Measurements from ENCODE around the gene KCNE2. TPM values are rescaled to one million over a fixed set of nuclear protein-coding genes. Genes with fewer than 3 reads are reported as not detected.

Gene KCNE2
- total RNA-seq, 1 experiment from 2014 or later = 0.39 TPM

- TF ChIP-seq CTCF (conservative IDR thresholded peaks at IDR 0.05; ENCODE audit: low read depth, low read length) (no peak), EZH2 (IDR thresholded peaks at IDR 0.05; ENCODE audit: borderline replicate concordance, low read depth, low read length, poor library complexity, severe bottlenecking) (no peak)
- Histone ChIP-seq H3K4me3 (ENCODE audit: low read depth, low read length, poor library complexity, severe bottlenecking) (no peak overlapping the region), H3K27ac (ENCODE audit: low read depth, low read length, poor library complexity, severe bottlenecking) (no peak overlapping the region), H3K36me3 (ENCODE audit: insufficient read depth, low read length, poor library complexity, severe bottlenecking) (no peaks in the 10 kb centered on the region), H3K4me1 (ENCODE audit: insufficient read depth, low read length, poor library complexity, severe bottlenecking) (no peaks in the 10 kb centered on the region), H3K27me3 (replicated peaks; ENCODE audit: insufficient read depth, low read depth, low read length, poor library complexity) (no peaks in the 10 kb centered on the region), H3K9me3 (ENCODE audit: low read depth, low read length, poor library complexity, severe bottlenecking) (no peaks in the 10 kb centered on the region)
- no TSS peak for BruUV-seq (replicated peaks)
- ChIA-PET POLR2A (ENCODE audit: low non-redundant PET) (no interaction called here), CTCF (interaction anchor here (1.8 kb wide), 1 partner anchor 420 kb away, joined by 5 read pairs; no protein-coding TSS in a partner anchor)
- intact Hi-C loops (cut with micrococcal nuclease; ENCODE audit: unreplicated experiment) = no loop called here
- no peak for DNase-seq (ENCODE audit: low spot score)
Observed at GRCh38 chr21:34343838-34344381, 19.9 kb upstream of the KCNE2 start.

- DNase-seq (ENCODE audit: low spot score) = no peak
Observed at GRCh38 chr21:34344584-34344983, 19.2 kb upstream of the KCNE2 start.

GRCh38 chr21:34345091-34345871 lies 18.5 kb upstream of the KCNE2 start:
- no peak for DNase-seq (ENCODE audit: low spot score)
- H3K4me1 ChIP-seq (ENCODE audit: insufficient read depth, low read length, poor library complexity, severe bottlenecking) = no peaks in the 10 kb centered on the region

More at GRCh38 chr21:34344584-34344983, 19.2 kb upstream of the KCNE2 start:
- no TSS peak for BruUV-seq (replicated peaks)
- intact Hi-C loops (cut with micrococcal nuclease; ENCODE audit: unreplicated experiment) = no loop called here
- no peaks in the 10 kb centered on the region for H3K9me3 ChIP-seq (ENCODE audit: low read depth, low read length, poor library complexity, severe bottlenecking)
- H3K27me3 ChIP-seq (replicated peaks; ENCODE audit: insufficient read depth, low read depth, low read length, poor library complexity) = no peaks in the 10 kb centered on the region
- TF ChIP-seq EZH2 (IDR thresholded peaks at IDR 0.05; ENCODE audit: borderline replicate concordance, low read depth, low read length, poor library complexity, severe bottlenecking) = no peak
- TF ChIP-seq CTCF (conservative IDR thresholded peaks at IDR 0.05; ENCODE audit: low read depth, low read length) = no peak
- H3K4me1 ChIP-seq (ENCODE audit: insufficient read depth, low read length, poor library complexity, severe bottlenecking) = no peaks in the 10 kb centered on the region
- no peak overlapping the region for H3K4me3 ChIP-seq (ENCODE audit: low read depth, low read length, poor library complexity, severe bottlenecking)
- ChIA-PET CTCF (interaction anchor here (1.8 kb wide), 1 partner anchor 420 kb away, joined by 5 read pairs; no protein-coding TSS in a partner anchor), POLR2A (ENCODE audit: low non-redundant PET) (no interaction called here)
- H3K36me3 ChIP-seq (ENCODE audit: insufficient read depth, low read length, poor library complexity, severe bottlenecking) = no peaks in the 10 kb centered on the region
- H3K27ac ChIP-seq (ENCODE audit: low read depth, low read length, poor library complexity, severe bottlenecking) = no peak overlapping the region

More at GRCh38 chr21:34345091-34345871, 18.5 kb upstream of the KCNE2 start:
- no peaks in the 10 kb centered on the region for H3K9me3 ChIP-seq (ENCODE audit: low read depth, low read length, poor library complexity, severe bottlenecking)
- H3K4me3 ChIP-seq (ENCODE audit: low read depth, low read length, poor library complexity, severe bottlenecking) = no peak overlapping the region
- ChIA-PET CTCF (interaction anchor here (1.8 kb wide), 1 partner anchor 421 kb away, joined by 5 read pairs; no protein-coding TSS in a partner anchor), POLR2A (ENCODE audit: low non-redundant PET) (no interaction called here)
- H3K27ac ChIP-seq (ENCODE audit: low read depth, low read length, poor library complexity, severe bottlenecking) = no peak overlapping the region
- BruUV-seq (replicated peaks) = no TSS peak
- intact Hi-C loops (cut with micrococcal nuclease; ENCODE audit: unreplicated experiment) = loop anchor here (5.0 kb wide), 1 partner anchor 93 kb away; no protein-coding TSS in a partner anchor
- H3K36me3 ChIP-seq (ENCODE audit: insufficient read depth, low read length, poor library complexity, severe bottlenecking) = no peaks in the 10 kb centered on the region
- TF ChIP-seq EZH2 (IDR thresholded peaks at IDR 0.05; ENCODE audit: borderline replicate concordance, low read depth, low read length, poor library complexity, severe bottlenecking) (no peak), CTCF (conservative IDR thresholded peaks at IDR 0.05; ENCODE audit: low read depth, low read length) (no peak)
- H3K27me3 ChIP-seq (replicated peaks; ENCODE audit: insufficient read depth, low read depth, low read length, poor library complexity) = no peaks in the 10 kb centered on the region

All from A673 (cell line).